Measurements from ENCODE around the gene CEP120.

DNA sequence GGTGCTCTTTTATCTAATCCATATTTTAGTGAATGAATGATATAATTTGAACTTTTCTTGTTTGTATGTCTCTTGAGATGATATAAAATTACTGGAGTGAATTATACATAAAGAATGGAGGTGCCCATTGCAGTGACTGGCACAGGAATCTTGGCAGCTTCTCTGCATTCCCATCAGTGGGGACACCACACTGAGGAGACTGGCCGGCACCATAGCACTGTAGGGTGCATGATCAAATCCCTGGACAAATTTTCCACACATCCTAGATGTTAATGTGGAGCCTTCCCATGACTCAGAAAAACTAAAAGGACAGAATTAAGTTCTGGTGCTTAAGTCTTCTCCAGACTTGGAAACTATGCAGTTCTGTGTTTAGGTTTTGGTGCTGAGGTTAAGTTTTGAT lies 124.1 kb downstream of the CEP120 start:
- TF ChIP-seq CTCF (conservative IDR thresholded peaks at IDR 0.05; ENCODE audit: low read length): no peak
- TF ChIP-seq EZH2phosphoT487 (IDR thresholded peaks at IDR 0.05; ENCODE audit: borderline replicate concordance): no peak
